Vagina (tissue), 2 donors: Measurements from ENCODE around the gene KBTBD4. TPM values are rescaled to one million over a fixed set of nuclear protein-coding genes. Genes with fewer than 3 reads are reported as not detected.

Source experiments
- DNase-seq, 2 donors: peaks; one replicate each; pipeline ENCODE4 v3.0.0-alpha.2; 2017; ENCODE audit errors: extremely low spot score in 2 of 2
- H3K27ac ChIP-seq: fragments of 200-600 bp; sonication (generic); one replicate; pipeline ENCODE4 v1.5.1; 2019
- H3K27me3 ChIP-seq: fragments of 200-600 bp; sonication (generic); one replicate; pipeline ENCODE4 v1.5.1; 2019
- H3K36me3 ChIP-seq, 2 donors: fragments of 200-600 bp; sonication (generic); one replicate each; pipeline ENCODE4 v1.5.1; 2017 to 2019
- H3K4me1 ChIP-seq: fragments of 200-600 bp; sonication (generic); one replicate; pipeline ENCODE4 v1.5.1; 2019
- H3K4me3 ChIP-seq, 2 donors: fragments of 200-600 bp; sonication (generic); 1 replicate in 1 of 2; 2 replicates in 1 of 2; pipeline ENCODE4 v1.5.1; 2016 to 2019
- H3K9me3 ChIP-seq: fragments of 200-600 bp; sonication (generic); one replicate; pipeline ENCODE4 v1.5.1; 2019
- POLR2A ChIP-seq, 2 donors: fragments of 450-650 bp; IDR thresholded peaks; one replicate each; pipeline ENCODE4 v1.6.1; 2017; ENCODE audit warnings: antibody characterized with exemption in 2 of 2, mild to moderate bottlenecking in 2 of 2, moderate library complexity in 2 of 2
- POLR2AphosphoS5 ChIP-seq, 2 donors: sonication (generic); formaldehyde crosslinking; IDR thresholded peaks; one replicate each; pipeline ENCODE4 v1.9.0; 2017; ENCODE audit warnings: antibody characterized with exemption in 2 of 2, mild to moderate bottlenecking in 2 of 2, low read depth in 1 of 2; ENCODE audit not compliant: insufficient read depth in 1 of 2
- intact Hi-C: fragments of 100-400 bp; cut with DNase I; formaldehyde crosslinking; loops from one replicate; pipeline ENCODE4 v1.15.1; 2023
- total RNA-seq: library from RNA; depleted of rRNA; stranded (reverse); fragments of >200 nt; gene quantifications from one replicate; pipeline ENCODE4 v1.2.3, GENCODE V29; 2016
- TF ChIP-seq, protein P1 (sequence below), 3 experiments: fragments of 450-650 bp in 2 of 3; fragments of 200-600 bp in 1 of 3; sonication (generic) in 1 of 3; IDR thresholded peaks; one replicate each; pipeline ENCODE4 v1.5.1; 2017 to 2019; ENCODE audit warnings: antibody characterized with exemption in 3 of 3, mild to moderate bottlenecking in 2 of 3, moderate library complexity in 2 of 3

KBTBD4 gene
- total RNA-seq, 1 donor from 2014 or later = 14.7 TPM

- Histone ChIP-seq H3K4me1 (peaks cover 15% of the 10 kb centered on the region), H3K36me3 (no peaks in the 10 kb centered on the region), H3K9me3 (no peaks in the 10 kb centered on the region), H3K27me3 (peaks cover 6% of the 10 kb centered on the region), H3K4me3 (no peak overlapping the region), H3K27ac (no peak overlapping the region)
- no peak for TF ChIP-seq POLR2AphosphoS5 (IDR thresholded peaks at IDR 0.05; ENCODE audit: insufficient read depth in 1 of 2, low read depth in 1 of 2)
- TF ChIP-seq, protein P1, sequence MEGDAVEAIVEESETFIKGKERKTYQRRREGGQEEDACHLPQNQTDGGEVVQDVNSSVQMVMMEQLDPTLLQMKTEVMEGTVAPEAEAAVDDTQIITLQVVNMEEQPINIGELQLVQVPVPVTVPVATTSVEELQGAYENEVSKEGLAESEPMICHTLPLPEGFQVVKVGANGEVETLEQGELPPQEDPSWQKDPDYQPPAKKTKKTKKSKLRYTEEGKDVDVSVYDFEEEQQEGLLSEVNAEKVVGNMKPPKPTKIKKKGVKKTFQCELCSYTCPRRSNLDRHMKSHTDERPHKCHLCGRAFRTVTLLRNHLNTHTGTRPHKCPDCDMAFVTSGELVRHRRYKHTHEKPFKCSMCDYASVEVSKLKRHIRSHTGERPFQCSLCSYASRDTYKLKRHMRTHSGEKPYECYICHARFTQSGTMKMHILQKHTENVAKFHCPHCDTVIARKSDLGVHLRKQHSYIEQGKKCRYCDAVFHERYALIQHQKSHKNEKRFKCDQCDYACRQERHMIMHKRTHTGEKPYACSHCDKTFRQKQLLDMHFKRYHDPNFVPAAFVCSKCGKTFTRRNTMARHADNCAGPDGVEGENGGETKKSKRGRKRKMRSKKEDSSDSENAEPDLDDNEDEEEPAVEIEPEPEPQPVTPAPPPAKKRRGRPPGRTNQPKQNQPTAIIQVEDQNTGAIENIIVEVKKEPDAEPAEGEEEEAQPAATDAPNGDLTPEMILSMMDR (IDR thresholded peaks at IDR 0.05) = no peak
- TF ChIP-seq POLR2A (IDR thresholded peaks at IDR 0.05) = no peak
- DNase-seq = no peak
- intact Hi-C loops = no loop called here
Measured at GRCh38 chr11:47595967-47596366, 17.2 kb upstream of the KBTBD4 start.

DNA sequence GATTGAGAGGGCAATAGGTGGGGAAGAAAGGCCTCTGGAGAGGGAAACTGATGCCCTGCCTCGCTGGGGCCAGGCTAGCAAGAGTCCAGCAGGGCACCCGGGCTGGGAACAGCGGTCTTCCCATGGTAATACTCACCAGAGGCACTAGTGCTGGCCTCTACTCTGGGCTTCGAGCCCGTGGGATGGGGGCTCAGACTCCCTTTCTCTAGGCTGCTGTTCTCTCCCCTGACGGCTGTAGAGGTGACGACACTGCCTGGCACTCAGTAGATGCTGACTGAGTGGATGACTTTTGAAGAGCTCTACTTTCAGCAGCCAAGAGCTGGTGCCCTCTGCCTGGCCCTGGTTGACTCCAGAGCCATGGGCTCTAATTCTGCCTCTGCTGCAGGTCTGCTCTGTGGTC lies 16.3 kb upstream of the KBTBD4 start:
- Histone ChIP-seq H3K36me3 (no peaks in the 10 kb centered on the region), H3K4me1 (peaks cover 15% of the 10 kb centered on the region), H3K4me3 (no peak overlapping the region), H3K9me3 (no peaks in the 10 kb centered on the region), H3K27ac (no peak overlapping the region), H3K27me3 (peaks cover 6% of the 10 kb centered on the region)
- TF ChIP-seq POLR2AphosphoS5 (IDR thresholded peaks at IDR 0.05; ENCODE audit: insufficient read depth in 1 of 2, low read depth in 1 of 2) (no peak), POLR2A (IDR thresholded peaks at IDR 0.05) (no peak)
- TF ChIP-seq, protein P1 (IDR thresholded peaks at IDR 0.05) = no peak
- intact Hi-C loops = no loop called here
- no peak for DNase-seq

- Histone ChIP-seq H3K9me3 (no peaks in the 10 kb centered on the region), H3K27me3 (peaks cover 6% of the 10 kb centered on the region), H3K27ac (no peak within 1 kb of the TSS), H3K36me3 (no peaks in the 10 kb centered on the region), H3K4me1 (peaks cover 15% of the 10 kb centered on the region), H3K4me3 (peak within 1 kb of the TSS in 1 of 2 donors; percentile 2)
- intact Hi-C loops = no loop called here
- DNase-seq = no peak
- no peak for TF ChIP-seq POLR2A (IDR thresholded peaks at IDR 0.05)
- TF ChIP-seq, protein P1 (IDR thresholded peaks at IDR 0.05) = no peak
Measured at GRCh38 chr11:47593934-47594855, 15.4 kb upstream of the KBTBD4 start, which contains the start of gene C1QTNF4. TSS of gene C1QTNF4 (minus strand) at chr11:47594411. CDS start at chr11:47590810, 3,601 bp downstream.

- Histone ChIP-seq H3K4me3 (no peak overlapping the region), H3K36me3 (no peaks in the 10 kb centered on the region), H3K27me3 (peaks cover 6% of the 10 kb centered on the region), H3K4me1 (peaks cover 15% of the 10 kb centered on the region), H3K9me3 (no peaks in the 10 kb centered on the region), H3K27ac (no peak overlapping the region)
- intact Hi-C loops = no loop called here
- no peak for DNase-seq
- no peak for TF ChIP-seq POLR2AphosphoS5 (IDR thresholded peaks at IDR 0.05; ENCODE audit: insufficient read depth in 1 of 2, low read depth in 1 of 2)
- TF ChIP-seq POLR2A (IDR thresholded peaks at IDR 0.05) = no peak
- TF ChIP-seq, protein P1 (IDR thresholded peaks at IDR 0.05) = no peak
Measured at GRCh38 chr11:47593492-47593933, 14.7 kb upstream of the KBTBD4 start.

GRCh38 chr11:47592970-47593369 lies 14.2 kb upstream of the KBTBD4 start:
- DNase-seq = no peak
- TF ChIP-seq, protein P1 (IDR thresholded peaks at IDR 0.05) = no peak
- TF ChIP-seq POLR2A (IDR thresholded peaks at IDR 0.05) = no peak
- TF ChIP-seq POLR2AphosphoS5 (IDR thresholded peaks at IDR 0.05; ENCODE audit: insufficient read depth in 1 of 2, low read depth in 1 of 2) = no peak
- no peak overlapping the region for H3K4me3 ChIP-seq
- no peaks in the 10 kb centered on the region for H3K36me3 ChIP-seq
- no peaks in the 10 kb centered on the region for H3K9me3 ChIP-seq
- no peak overlapping the region for H3K27ac ChIP-seq
- intact Hi-C loops = no loop called here
- H3K27me3 ChIP-seq = peaks cover 6% of the 10 kb centered on the region
- H3K4me1 ChIP-seq = peaks cover 16% of the 10 kb centered on the region
